Natural killer cell (primary cell): Measurements from ENCODE around the gene HAPLN2. TPM values are rescaled to one million over a fixed set of nuclear protein-coding genes. Genes with fewer than 3 reads are reported as not detected.

Source experiments
- ATAC-seq, 3 donors: fragments of 150-1000 bp in 2 of 3; fragments of 200-7000 bp in 1 of 3; cut with Tn5 transposase; 1 replicate in 1 of 3; 2 replicates in 2 of 3; pipeline ENCODE4 v1.10.0; 2021; ENCODE audit warnings: mild to moderate bottlenecking in 2 of 3, moderate library complexity in 2 of 3
- DNase-seq, 2 donors: peaks; one replicate each; pipeline versions ENCODE4 v3.0.0 to v3.0.0-alpha.2; 2013 to 2021; ENCODE audit warnings: mixed read lengths in 1 of 2
- H3K27ac ChIP-seq: one replicate; pipeline ENCODE4 v1.5.1; 2013; ENCODE audit warnings: mild to moderate bottlenecking, low read length
- H3K27me3 ChIP-seq: one replicate; pipeline ENCODE4 v1.6.1; 2013; ENCODE audit warnings: low read length; ENCODE audit not compliant: control insufficient read depth, insufficient read depth
- H3K36me3 ChIP-seq: one replicate; pipeline ENCODE4 v1.6.1; 2013; ENCODE audit warnings: low read length; ENCODE audit not compliant: control insufficient read depth, insufficient read depth
- H3K4me1 ChIP-seq: one replicate; pipeline ENCODE4 v1.6.1; 2013; ENCODE audit warnings: low read length; ENCODE audit not compliant: control insufficient read depth, insufficient read depth
- H3K4me3 ChIP-seq: one replicate; pipeline ENCODE4 v1.5.1; 2013; ENCODE audit warnings: low read length
- H3K9me3 ChIP-seq: one replicate; pipeline ENCODE4 v1.6.1; 2013; ENCODE audit warnings: low read length; ENCODE audit not compliant: control insufficient read depth, insufficient read depth
- H3K27ac Mint-ChIP-seq, 2 donors: one replicate each; pipeline ENCODE4 v1.8.0; 2022; ENCODE audit warnings: mild to moderate bottlenecking in 2 of 2, mixed read lengths in 2 of 2, moderate library complexity in 1 of 2
- H3K27me3 Mint-ChIP-seq, 2 donors: one replicate each; pipeline ENCODE4 v1.8.0; 2022; ENCODE audit warnings: low read depth in 2 of 2, mixed read lengths in 2 of 2
- H3K36me3 Mint-ChIP-seq: one replicate; pipeline ENCODE4 v1.8.0; 2022; ENCODE audit warnings: mixed read lengths
- H3K4me1 Mint-ChIP-seq, 2 donors: one replicate each; pipeline ENCODE4 v1.8.0; 2022; ENCODE audit warnings: mixed read lengths in 2 of 2
- H3K4me3 Mint-ChIP-seq: one replicate; pipeline ENCODE4 v1.8.0; 2022; ENCODE audit warnings: mild to moderate bottlenecking, moderate library complexity, mixed read lengths
- H3K9me3 Mint-ChIP-seq, 2 donors: one replicate each; pipeline ENCODE4 v1.8.0; 2022; ENCODE audit warnings: mixed read lengths in 2 of 2
- CTCF ChIP-seq: fragments of 200-600 bp; IDR thresholded peaks from one replicate; pipeline ENCODE4 v1.8.0; 2022; ENCODE audit warnings: antibody characterized with exemption
- WGBS: methylation state at CpG from one replicate; pipeline ENCODE4 v1.1.7; 2013; ENCODE audit warnings: missing lambda C conversion rate; ENCODE audit not compliant: insufficient coverage; 5-methylcytosine and 5-hydroxymethylcytosine counted together
- intact Hi-C: fragments of 100-400 bp; cut with micrococcal nuclease; formaldehyde crosslinking; loops from one replicate; pipeline ENCODE4 v1.14.2; 2022
- total RNA-seq, 4 donors: library from RNA; stranded (reverse); fragments of 120-200 nt in 1 of 4; gene quantifications; one replicate each; pipeline versions ENCODE4 v1.2.3 to v1.2.4, GENCODE V29; 2013 to 2022

HAPLN2 gene
- total RNA-seq: not detected
- not detected for total RNA-seq (2013)

- ATAC-seq: no peak
- no peak for TF ChIP-seq CTCF
- no peaks in the 10 kb centered on the region for H3K4me1 Mint-ChIP-seq
- Histone ChIP-seq H3K9me3 (no peaks in the 10 kb centered on the region), H3K27ac (no peak within 1 kb of the TSS), H3K36me3 (no peaks in the 10 kb centered on the region), H3K4me3 (no peak within 1 kb of the TSS), H3K27me3 (peaks cover 13% of the 10 kb centered on the region), H3K4me1 (peaks cover 4% of the 10 kb centered on the region)
- H3K4me3 Mint-ChIP-seq: no peak within 1 kb of the TSS
- no peaks in the 10 kb centered on the region for H3K36me3 Mint-ChIP-seq
- WGBS: 7% methylated on average over 5 of the region's 7 CpGs
- H3K9me3 Mint-ChIP-seq: no peaks in the 10 kb centered on the region
- no peak within 1 kb of the TSS for H3K27ac Mint-ChIP-seq
- H3K27me3 Mint-ChIP-seq: peaks cover 55 to 60% of the 10 kb centered on the region in 2 donors
- DNase-seq: peak in 1 of 2 donors; percentile 51
- intact Hi-C loops: no loop called here
Measured at GRCh38 chr1:156618853-156619581, at the start of gene HAPLN2. Gene HAPLN2 (plus strand): TSS chr1:156619415. CDS start chr1:156623491, 4,076 bp downstream.

GRCh38 chr1:156571261-156571852 lies 47.9 kb upstream of the HAPLN2 start:
- peak overlapping the region; percentile 32 for H3K4me3 Mint-ChIP-seq
- intact Hi-C loops: no loop called here
- Histone ChIP-seq H3K36me3 (no peaks in the 10 kb centered on the region), H3K27me3 (peaks cover 21% of the 10 kb centered on the region), H3K4me3 (no peak overlapping the region), H3K9me3 (no peaks in the 10 kb centered on the region), H3K27ac (no peak overlapping the region), H3K4me1 (peaks cover 11% of the 10 kb centered on the region)
- 72% methylated on average over 2 of the region's 4 CpGs for WGBS
- ATAC-seq: no peak
- H3K27ac Mint-ChIP-seq: no peak overlapping the region
- no peak for DNase-seq
- no peak for TF ChIP-seq CTCF
- no peaks in the 10 kb centered on the region for H3K9me3 Mint-ChIP-seq
- peaks cover 29 to 37% of the 10 kb centered on the region in 2 donors for H3K27me3 Mint-ChIP-seq
- H3K4me1 Mint-ChIP-seq: peaks cover 14 to 15% of the 10 kb centered on the region in 2 donors
- no peaks in the 10 kb centered on the region for H3K36me3 Mint-ChIP-seq

DNA sequence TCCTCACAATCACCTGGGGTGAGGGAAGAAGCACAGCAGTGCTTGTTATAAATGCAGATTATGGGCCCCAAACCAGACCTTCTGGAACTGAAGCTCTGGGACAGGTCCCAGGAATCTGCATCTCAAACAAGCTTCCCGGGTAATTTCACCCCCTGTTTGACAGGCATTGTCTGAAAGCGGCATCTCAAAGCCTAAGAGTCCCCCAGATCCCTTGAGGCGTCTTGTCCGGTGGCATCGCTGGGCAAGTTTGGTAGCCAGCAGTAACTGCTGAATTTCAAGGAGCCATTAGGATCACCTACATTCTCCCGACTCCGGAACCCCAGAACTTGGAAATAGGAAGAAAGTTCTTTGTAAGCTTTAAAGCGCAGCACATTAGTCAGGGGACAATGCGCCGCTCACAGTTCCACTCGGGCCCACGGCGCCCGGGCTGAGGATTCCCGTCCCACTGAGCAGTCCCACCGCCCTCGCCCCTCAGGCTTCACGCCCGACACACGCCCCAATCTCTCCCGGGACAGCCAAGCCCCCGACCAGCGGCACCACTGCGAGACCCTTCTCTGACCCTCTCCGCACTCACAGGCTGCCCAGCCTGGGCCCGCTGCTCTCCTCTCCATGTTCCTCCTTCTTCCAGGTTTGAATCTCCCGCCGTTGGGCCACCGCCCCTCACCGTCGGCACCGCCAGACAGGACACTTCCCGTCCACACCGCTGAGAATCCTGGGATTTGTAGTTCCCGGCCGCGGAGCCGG lies 47.1 kb upstream of the HAPLN2 start, which contains the start of gene IQGAP3:
Gene IQGAP3 (minus strand): TSS at position 647 of the 744 bp plus-strand sequence. CDS start 36 bp downstream, at position 611.
- Mint-ChIP-seq H3K27ac (peak within 1 kb of the TSS in 1 of 2 donors; percentile 13), H3K36me3 (no peaks in the 10 kb centered on the region), H3K9me3 (no peaks in the 10 kb centered on the region), H3K27me3 (peaks cover 29 to 37% of the 10 kb centered on the region in 2 donors), H3K4me3 (peak within 1 kb of the TSS; percentile 82), H3K4me1 (peaks cover 14 to 15% of the 10 kb centered on the region in 2 donors)
- DNase-seq (peak; percentile 35 to 83), ATAC-seq (peak; percentile 73 to 84 (median 74))
- no peaks in the 10 kb centered on the region for H3K36me3 ChIP-seq
- H3K4me3 ChIP-seq: no peak within 1 kb of the TSS
- no peaks in the 10 kb centered on the region for H3K9me3 ChIP-seq
- intact Hi-C loops: no loop called here
- 5% methylated on average over 38 of the region's 38 CpGs for WGBS
- H3K27me3 ChIP-seq: peaks cover 21% of the 10 kb centered on the region
- no peak within 1 kb of the TSS for H3K27ac ChIP-seq
- peaks cover 11% of the 10 kb centered on the region for H3K4me1 ChIP-seq
- no peak for TF ChIP-seq CTCF
